GM18951 (cell line): Measurements from ENCODE around the gene SPDYA.
A peak's percentile ranks its signal among the peaks of the same experiment; 100 is the strongest.

Source experiments
- POLR2A ChIP-seq: IDR thresholded peaks from 4 replicates; pipeline ENCODE4 v1.6.1; 2011; ENCODE audit warnings: mild to moderate bottlenecking; ENCODE audit not compliant: insufficient read length, insufficient read depth; ENCODE audit errors: extremely low read depth
- in situ Hi-C: fragments of 300-500 bp; cut with MboI; formaldehyde crosslinking; loops from one replicate; pipeline ENCODE4 v1.12.0; 2022; ENCODE audit warnings: low sequenced_read_pairs, mixed read lengths, inconsistent platforms; ENCODE audit not compliant: unreplicated experiment

SPDYA gene

DNA sequence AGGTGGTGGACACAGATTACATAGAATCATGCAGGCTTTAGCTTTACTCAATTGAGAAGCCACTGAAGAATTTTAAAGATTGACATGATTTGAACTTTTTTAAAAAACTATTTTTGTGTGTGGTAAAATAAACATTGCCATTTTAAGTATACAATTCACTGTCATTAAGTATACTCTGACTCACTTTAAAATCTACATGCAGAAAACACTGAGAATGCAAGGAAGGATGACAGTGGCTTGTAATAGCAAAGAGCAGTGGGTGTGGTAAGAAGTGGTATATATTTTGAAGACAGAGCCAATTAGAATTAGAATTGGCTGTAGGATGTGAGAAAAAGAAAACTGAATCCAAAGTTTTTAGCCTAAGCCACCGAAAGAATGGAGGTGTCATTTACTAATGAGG, 44.6 kb downstream of the SPDYA start:
- in situ Hi-C loops = no loop called here
- TF ChIP-seq POLR2A = no peak

- TF ChIP-seq POLR2A = no peak
- in situ Hi-C loops = no loop called here
Measured at GRCh38 chr2:28855977-28856376, 45.3 kb downstream of the SPDYA start.

DNA sequence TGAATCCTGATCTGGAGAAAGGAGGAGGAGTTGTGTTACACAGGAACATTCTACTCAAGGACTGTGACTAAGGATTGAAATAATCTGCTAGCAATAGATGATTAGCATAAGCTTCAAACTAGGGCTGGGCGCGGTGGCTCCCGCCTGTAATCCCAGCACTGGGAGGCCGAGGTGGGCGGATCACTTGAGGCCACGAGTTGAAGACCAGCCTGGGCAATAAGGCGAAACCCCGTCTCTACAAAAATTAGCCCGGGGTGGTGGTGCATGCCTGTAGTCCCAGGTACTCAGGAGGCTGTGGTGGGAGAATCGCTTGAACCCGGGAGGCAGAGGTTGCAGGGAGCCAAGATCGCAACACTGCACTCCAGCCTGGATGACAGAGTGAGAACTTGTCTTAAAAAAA, 58.0 kb downstream of the SPDYA start:
- no peak for TF ChIP-seq POLR2A
- in situ Hi-C loops = no loop called here

GRCh38 chr2:28869494-28870145, 59.0 kb downstream of the SPDYA start:
- no peak for TF ChIP-seq POLR2A
- in situ Hi-C loops = no loop called here

- in situ Hi-C loops = no loop called here
- peak; percentile 97 for TF ChIP-seq POLR2A
Measured at GRCh38 chr2:28870146-28870891, 59.7 kb downstream of the SPDYA start, which contains the start of gene TRMT61B. Gene TRMT61B (minus strand): TSS chr2:28870309. CDS start chr2:28870277, 32 bp downstream.

DNA sequence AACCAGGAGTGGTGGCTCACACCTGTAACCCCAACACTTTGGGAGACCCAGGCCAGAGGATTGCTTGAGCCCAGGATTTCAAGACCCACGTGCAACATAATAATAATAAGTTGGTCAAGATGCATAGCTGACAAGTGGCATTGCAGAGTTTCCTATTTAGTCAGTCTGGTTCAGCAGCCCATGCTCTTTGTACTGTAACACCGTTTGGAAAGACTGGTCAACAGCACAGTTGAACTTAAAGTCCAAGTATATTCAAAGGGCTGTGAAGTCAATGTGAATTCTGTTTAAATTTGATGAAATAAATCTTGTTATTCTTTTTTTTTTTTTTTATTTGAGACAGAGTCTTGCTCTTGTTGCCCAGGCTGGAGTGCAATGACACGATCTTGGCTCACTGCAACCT, 61.0 kb downstream of the SPDYA start:
- no peak for TF ChIP-seq POLR2A
- in situ Hi-C loops = no loop called here

- in situ Hi-C loops = no loop called here
- no peak for TF ChIP-seq POLR2A
Measured at GRCh38 chr2:28880193-28880592, 69.6 kb downstream of the SPDYA start.

DNA sequence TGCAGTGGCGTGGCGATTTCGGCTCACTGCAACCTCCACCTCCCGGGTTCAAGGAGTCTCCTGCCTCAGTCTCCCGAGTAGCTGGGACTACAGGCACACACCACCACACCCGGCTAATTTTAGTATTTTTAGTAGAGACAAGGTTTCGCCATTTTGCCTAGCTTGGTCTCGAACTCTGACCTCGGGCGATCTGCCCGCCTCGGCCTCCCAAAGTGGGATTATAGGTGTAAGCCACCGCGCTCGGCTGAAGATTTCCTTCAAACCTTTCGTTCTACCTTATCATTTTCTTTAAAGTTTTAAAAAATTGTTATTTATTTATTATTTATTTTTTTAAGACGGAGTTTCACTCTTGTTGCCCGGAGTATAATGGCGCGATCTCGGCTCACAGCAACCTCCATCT, 82.9 kb downstream of the SPDYA start:
- in situ Hi-C loops = no loop called here
- TF ChIP-seq POLR2A = no peak

DNA sequence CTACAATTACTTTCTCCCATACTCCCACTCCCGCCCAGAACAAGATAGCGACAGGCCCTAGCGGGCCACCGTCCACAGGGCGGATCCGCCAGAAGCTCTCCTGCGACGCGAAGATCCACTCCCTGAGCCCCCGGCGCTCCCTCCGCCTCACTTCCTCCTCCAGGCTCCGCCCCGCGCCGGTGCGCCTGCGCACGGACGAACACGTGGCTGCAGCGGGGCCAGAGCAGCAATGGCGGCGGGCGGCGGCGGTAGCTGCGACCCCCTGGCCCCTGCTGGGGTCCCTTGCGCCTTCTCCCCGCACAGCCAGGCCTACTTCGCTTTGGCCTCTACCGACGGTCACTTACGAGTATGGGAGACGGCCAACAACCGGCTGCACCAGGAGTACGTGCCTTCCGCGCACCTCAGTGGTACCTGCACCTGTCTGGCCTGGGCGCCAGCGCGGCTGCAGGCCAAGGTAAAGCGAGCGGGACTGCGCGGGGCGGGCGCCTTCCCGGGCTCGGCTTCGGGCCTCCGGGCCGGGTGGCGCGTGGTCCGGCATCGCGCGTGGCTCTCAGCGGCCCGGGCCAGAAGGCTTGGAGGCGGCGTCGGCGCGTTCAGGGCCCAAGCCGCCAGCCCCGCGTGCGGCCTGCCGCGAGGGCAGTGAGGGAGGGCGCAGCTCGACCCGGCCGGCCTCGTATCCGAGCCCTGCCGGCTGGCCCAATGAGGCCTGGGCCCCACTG, 84.0 kb downstream of the SPDYA start, which contains the start of gene WDR43:
Gene WDR43 (plus strand): TSS at position 198 of the 719 bp plus-strand sequence. CDS start 32 bp downstream, at position 230.
- peak; percentile 92 for TF ChIP-seq POLR2A
- in situ Hi-C loops = no loop called here

DNA sequence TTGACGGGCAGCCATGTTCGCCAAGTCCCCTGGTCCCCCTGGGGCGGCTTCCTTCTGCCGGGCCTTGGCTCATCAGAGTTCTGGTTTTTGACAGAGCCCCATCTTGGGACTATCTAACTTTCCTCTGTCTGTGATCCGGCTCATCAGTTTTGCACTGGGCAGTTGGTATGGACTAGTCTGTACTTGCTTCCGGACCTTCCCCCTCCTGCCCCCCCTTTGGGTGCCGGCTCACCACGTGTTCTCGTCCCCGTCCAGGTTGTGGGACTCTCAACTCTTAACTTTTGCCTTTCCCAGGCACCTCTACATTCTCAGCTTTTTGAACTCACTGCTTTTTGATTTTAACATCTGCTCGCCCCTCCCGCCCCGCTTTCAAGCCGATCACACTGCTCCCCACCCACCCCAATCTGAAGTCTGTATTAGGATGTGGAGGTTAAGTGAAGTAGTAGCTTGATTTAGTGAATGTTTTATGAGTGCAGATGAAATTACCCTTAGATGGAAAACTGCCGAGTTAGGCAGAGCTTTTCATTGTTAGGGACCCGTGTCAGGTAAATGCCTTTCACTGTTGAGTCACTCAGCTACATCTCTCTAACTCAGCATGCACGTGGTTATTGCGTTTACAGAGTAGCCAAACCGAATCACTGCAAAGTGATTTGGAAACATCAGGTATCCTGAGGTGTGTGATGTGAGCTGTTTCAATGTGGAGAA, 84.7 kb downstream of the SPDYA start:
- in situ Hi-C loops = no loop called here

GRCh38 chr2:28896906-28897305, 86.3 kb downstream of the SPDYA start:
- TF ChIP-seq POLR2A = no peak
- in situ Hi-C loops = no loop called here

More for the DNA sequence above, 84.7 kb downstream of the SPDYA start:
- TF ChIP-seq POLR2A = no peak

DNA sequence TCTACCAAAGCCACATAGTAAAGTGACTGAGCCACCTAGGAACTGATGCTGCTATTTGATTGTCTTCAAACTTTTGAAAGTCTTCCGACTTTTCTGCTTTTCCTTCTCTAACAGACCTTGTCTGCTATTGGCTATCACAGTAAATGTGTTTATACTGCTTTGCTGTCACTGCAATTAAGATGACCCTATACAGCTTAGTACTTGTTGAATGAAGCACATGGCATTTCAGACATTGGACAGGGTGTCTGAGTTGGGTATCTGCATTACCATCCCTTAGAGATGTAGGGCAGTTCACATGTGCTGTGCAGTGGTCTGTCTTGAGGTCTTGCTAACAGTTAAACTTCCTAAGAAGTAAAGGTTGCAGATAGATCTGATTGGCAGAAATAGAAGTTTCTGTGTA, 87.4 kb downstream of the SPDYA start:
- TF ChIP-seq POLR2A = no peak
- in situ Hi-C loops = no loop called here
